GM12878 (cell line): ENCODE results near the gene ZYX. TPM values are rescaled to one million over a fixed set of nuclear protein-coding genes. Genes with fewer than 3 reads are reported as not detected.
"Not testable (repeated sequence)": the region's sequence is repeated elsewhere in the genome, so short reads cannot be mapped to it uniquely, and the experiment has no call there.

Experiments
- ATAC-seq: fragments of 200-7000 bp; cut with Tn5 transposase; 3 replicates; pipeline ENCODE4 v1.9.1; 2020; ENCODE audit warnings: mild to moderate bottlenecking, moderate library complexity
- BruUV-seq: library from RNA; stranded (reverse); fragments of 400-500 nt; replicated peaks from 2 replicates; lab custom pipeline; 2021; lab: Mats Ljungman, UMichigan
- CTCF ChIA-PET: fragments of 300-600 bp; sonication (Branson Sonifier 250); formaldehyde crosslinking; extraction: SDS; loops from one replicate; lab custom pipeline; 2021; ENCODE audit warnings: inconsistent platforms; lab: Yijun Ruan, JAX
- POLR2A ChIA-PET: fragments of 350-600 bp; formaldehyde crosslinking; extraction: SDS; loops from one replicate; lab custom pipeline; 2021; ENCODE audit warnings: inconsistent platforms; lab: Charles Lee
- RAD21 ChIA-PET: fragments of 300-600 bp; sonication (Branson Sonifier 250); formaldehyde crosslinking; loops from one replicate; lab custom pipeline; 2023; ENCODE audit warnings: antibody characterized with exemption; ENCODE audit not compliant: unreplicated experiment; lab: Charles Lee
- SMC1A ChIA-PET: fragments of 300-600 bp; sonication (Branson Sonifier 250); formaldehyde crosslinking; loops from one replicate; lab custom pipeline; 2023; ENCODE audit not compliant: unreplicated experiment, uncharacterized antibody; lab: Charles Lee
- DNase-seq: peaks from one replicate; pipeline ENCODE4 v3.0.0-alpha.2; 2011; ENCODE audit warnings: low read depth, low spot score
- FAIRE-seq: peaks from 3 replicates; lab custom pipeline; 2011; peaks lifted over from hg19 to GRCh38; lab: Jason Lieb, UNC
- H2AFZ ChIP-seq: 2 replicates; pipeline ENCODE4 v1.6.0; 2011; ENCODE audit warnings: low read depth, low read length, control low read depth; ENCODE audit not compliant: control insufficient read depth
- H3K27ac ChIP-seq: 2 replicates; pipeline ENCODE4 v1.5.1; 2011; ENCODE audit warnings: control low read depth; ENCODE audit not compliant: control insufficient read depth, insufficient read depth
- H3K27me3 ChIP-seq, 2 experiments: replicated peaks in 1 of 2; 2 replicates each; pipeline versions ENCODE4 v1.6.0 to v1.6.1; 2011; ENCODE audit warnings: low read length in 1 of 2; ENCODE audit not compliant: control insufficient read depth in 2 of 2, insufficient read depth in 2 of 2
- H3K36me3 ChIP-seq, 2 experiments: 2 replicates each; pipeline ENCODE4 v1.5.1; 2011; ENCODE audit warnings: low read length in 1 of 2; ENCODE audit not compliant: control insufficient read depth in 2 of 2, insufficient read depth in 2 of 2
- H3K4me1 ChIP-seq: 2 replicates; pipeline ENCODE4 v1.6.1; 2011; ENCODE audit warnings: mild to moderate bottlenecking, low read length, moderate library complexity, mixed read lengths; ENCODE audit not compliant: control insufficient read depth, insufficient read depth
- H3K4me2 ChIP-seq: 2 replicates; pipeline ENCODE4 v1.6.0; 2011; ENCODE audit warnings: control low read depth; ENCODE audit not compliant: control insufficient read depth, insufficient read depth
- H3K4me3 ChIP-seq: fragments of 200-600 bp; sonication (generic); 2 replicates; pipeline ENCODE4 v1.5.1; 2016
- H3K79me2 ChIP-seq: 2 replicates; pipeline ENCODE4 v1.6.0; 2011; ENCODE audit warnings: low read length; ENCODE audit not compliant: control insufficient read depth, insufficient read depth
- H3K9ac ChIP-seq: 2 replicates; pipeline ENCODE4 v1.8.0; 2011; ENCODE audit warnings: low read length, control low read depth, mixed read lengths; ENCODE audit not compliant: control insufficient read depth, insufficient read depth
- H3K9me3 ChIP-seq: replicated peaks from 3 replicates; pipeline ENCODE4 v1.5.1; 2011; ENCODE audit warnings: mild to moderate bottlenecking, low read length; ENCODE audit not compliant: control insufficient read depth, insufficient read depth
- H4K20me1 ChIP-seq: 2 replicates; pipeline ENCODE4 v1.6.0; 2011; ENCODE audit not compliant: control insufficient read depth, insufficient read depth
- MEF2B ChIP-seq: fragments of 450-650 bp; IDR thresholded peaks from 2 replicates; pipeline ENCODE4 v1.6.1; 2018; ENCODE audit warnings: mild to moderate bottlenecking, moderate library complexity; ENCODE audit not compliant: partially characterized antibody, poor library complexity, severe bottlenecking
- whole genome bisulfite sequencing: methylation state at CpG from one replicate; pipeline ENCODE4 v1.1.6; 2016; ENCODE audit warnings: low lambda C conversion rate; ENCODE audit not compliant: insufficient replicate concordance, insufficient coverage; ENCODE audit errors: missing lambda C conversion rate; 5-methylcytosine and 5-hydroxymethylcytosine counted together
- in situ Hi-C: fragments of 300-500 bp; cut with MboI; formaldehyde crosslinking; loops from 9 replicates; pipeline ENCODE4 v1.14.3; 2018; ENCODE audit warnings: mixed read lengths
- intact Hi-C: fragments of 100-400 bp; cut with micrococcal nuclease; formaldehyde crosslinking; loops from one replicate; pipeline ENCODE4 v1.14.2; 2022; ENCODE audit not compliant: unreplicated experiment
- polyA plus RNA-seq, 11 experiments: library from polyadenylated mRNA; depleted of rRNA in 4 of 11; unstranded in 6 of 11; stranded (reverse) in 5 of 11; fragments of >200 nt; fragmentation: Nextera tagmentation in 4 of 11; fragmentation: Illumina TruSeq in 1 of 11; extraction: Ambion mirVana in 4 of 11; extraction: Trizol in 1 of 11; gene quantifications; 1 replicate in 1 of 11; 2 replicates in 10 of 11; pipeline versions ENCODE4 v1.2.1 to v1.2.3, GENCODE V29; 2011 to 2016; ENCODE audit warnings: inconsistent platforms in 2 of 11, missing spikeins in 2 of 11, low read depth in 1 of 11
- total RNA-seq, 4 experiments: library from RNA; depleted of rRNA in 3 of 4; stranded (reverse); fragments of >200 nt in 3 of 4; fragmentation: Illumina TruSeq in 1 of 4; extraction: Trizol in 1 of 4; gene quantifications; 2 replicates each; pipeline versions ENCODE4 v1.2.1 to v1.2.3, GENCODE V29; 2013 to 2021
- TF ChIP-seq, protein P1 (sequence below): IDR thresholded peaks from 2 replicates; pipeline ENCODE4 v1.6.1; 2012; ENCODE audit warnings: low read depth, low read length, improper control_type of control experiment

Gene ZYX
- total and polyA plus RNA-seq, 10 of the 15 experiments (the other 5 are each of a cell fraction or from before 2014, with no cell fraction given), result 2.1 to 100 (median 27.6) TPM

GRCh38 chr7:143415209-143415608 lies 34.1 kb downstream of the ZYX start:
- H3K36me3 ChIP-seq, H3K4me1 ChIP-seq, ATAC-seq, FAIRE-seq, H3K4me2 ChIP-seq, H4K20me1 ChIP-seq, H3K27me3 ChIP-seq, H3K79me2 ChIP-seq, H3K9ac ChIP-seq, H3K9me3 ChIP-seq, H3K27ac ChIP-seq, DNase-seq, BruUV-seq, H3K4me3 ChIP-seq, H2AFZ ChIP-seq: not testable (repeated sequence)
- intact Hi-C loops, result loop anchor here (10.0 kb wide), 1 partner anchor 410 kb away; no protein-coding TSS in a partner anchor
- ChIA-PET POLR2A (interaction anchor here (0.7 kb wide), 1 partner anchor 534 kb away, joined by 4 read pairs; no protein-coding TSS in a partner anchor), RAD21 (interaction anchor here (1.1 to 3.9 kb wide), 4 partner anchors 17 to 713 kb away, joined by 3 to 54 read pairs (median 5); no protein-coding TSS in a partner anchor), SMC1A (interaction anchor here (0.6 to 4.9 kb wide), 9 partner anchors 9 to 713 kb away, joined by 3 to 73 read pairs (median 5); no protein-coding TSS in a partner anchor), CTCF (interaction anchor here (0.6 to 4.9 kb wide), 13 partner anchors 8 to 174 kb away, joined by 3 to 124 read pairs (median 4); no protein-coding TSS in a partner anchor)
- WGBS, result 31% methylated on average over 7 of the region's 7 CpGs
- in situ Hi-C loops, result loop anchor here (10.0 kb wide), 1 partner anchor 400 kb away; no protein-coding TSS in a partner anchor

GRCh38 chr7:143415742-143416397 lies 34.7 kb downstream of the ZYX start:
- Histone ChIP-seq H3K9ac (no peak overlapping the region), H3K36me3 (no peaks in the 10 kb centered on the region), H3K79me2 (no peaks in the 10 kb centered on the region), H3K4me2 (no peak overlapping the region), H3K9me3 (no peaks in the 10 kb centered on the region), H4K20me1 (no peaks in the 10 kb centered on the region), H3K27me3 (no peaks in the 10 kb centered on the region), H3K27ac (no peak overlapping the region), H2AFZ (no peak overlapping the region), H3K4me3 (no peak overlapping the region), H3K4me1 (no peaks in the 10 kb centered on the region)
- CTCF ChIA-PET, result interaction anchor here (0.8 to 4.9 kb wide), 29 partner anchors 8 to 610 kb away, joined by 3 to 124 read pairs (median 4); partner anchors contain the start of gene GSTK1
- POLR2A ChIA-PET, result interaction anchor here (0.7 kb wide), 1 partner anchor 534 kb away, joined by 4 read pairs; no protein-coding TSS in a partner anchor
- FAIRE-seq (no peak), DNase-seq (no peak), ATAC-seq (peak; percentile 41; the same call in 2 of the 3 replicates)
- SMC1A ChIA-PET, result interaction anchor here (0.7 to 4.9 kb wide), 14 partner anchors 9 to 712 kb away, joined by 3 to 73 read pairs (median 4); no protein-coding TSS in a partner anchor
- intact Hi-C loops, result loop anchor here (1.0 to 10.0 kb wide), 3 partner anchors 36 to 411 kb away; no protein-coding TSS in a partner anchor
- 66% methylated on average over 8 of the region's 8 CpGs for WGBS
- RAD21 ChIA-PET, result interaction anchor here (0.7 to 3.9 kb wide), 11 partner anchors 9 to 783 kb away, joined by 3 to 54 read pairs (median 5); no protein-coding TSS in a partner anchor
- no TSS peak for BruUV-seq
- TF ChIP-seq, protein P1, sequence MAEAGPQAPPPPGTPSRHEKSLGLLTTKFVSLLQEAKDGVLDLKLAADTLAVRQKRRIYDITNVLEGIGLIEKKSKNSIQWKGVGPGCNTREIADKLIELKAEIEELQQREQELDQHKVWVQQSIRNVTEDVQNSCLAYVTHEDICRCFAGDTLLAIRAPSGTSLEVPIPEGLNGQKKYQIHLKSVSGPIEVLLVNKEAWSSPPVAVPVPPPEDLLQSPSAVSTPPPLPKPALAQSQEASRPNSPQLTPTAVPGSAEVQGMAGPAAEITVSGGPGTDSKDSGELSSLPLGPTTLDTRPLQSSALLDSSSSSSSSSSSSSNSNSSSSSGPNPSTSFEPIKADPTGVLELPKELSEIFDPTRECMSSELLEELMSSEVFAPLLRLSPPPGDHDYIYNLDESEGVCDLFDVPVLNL, result no peak
- TF ChIP-seq MEF2B, result no peak
- TF ChIP-seq, all 136 proteins: peak for 0
- in situ Hi-C loops, result loop anchor here (10.0 kb wide), 1 partner anchor 401 kb away; no protein-coding TSS in a partner anchor
